Stomach (tissue), 9 donors: Measurements from ENCODE around the gene CDC5L. TPM values are rescaled to one million over a fixed set of nuclear protein-coding genes. Genes with fewer than 3 reads are reported as not detected.

Experiments
- DNase-seq, 2 donors: peaks; one replicate each; pipeline versions ENCODE4 v3.0.0 to v3.0.0-alpha.2; 2013 to 2019
- H3K27ac ChIP-seq, 5 donors: fragments of 200-600 bp in 4 of 5; sonication (generic) in 4 of 5; one replicate each; pipeline ENCODE4 v1.5.1; 2013 to 2019; ENCODE audit warnings: mild to moderate bottlenecking in 1 of 5, moderate library complexity in 1 of 5
- H3K27me3 ChIP-seq, 3 donors: fragments of 200-600 bp; sonication (generic); one replicate each; pipeline ENCODE4 v1.5.1; 2017 to 2019; ENCODE audit warnings: mixed run types in 1 of 3
- H3K36me3 ChIP-seq, 4 donors: fragments of 200-600 bp; sonication (generic); 1 replicate in 3 of 4; 2 replicates in 1 of 4; pipeline ENCODE4 v1.5.1; 2016 to 2019
- H3K4me1 ChIP-seq, 4 donors: fragments of 200-600 bp; sonication (generic); one replicate each; pipeline ENCODE4 v1.5.1; 2016 to 2019
- H3K4me3 ChIP-seq, 4 donors: fragments of 200-600 bp; sonication (generic) in 3 of 4; one replicate each; pipeline ENCODE4 v1.5.1; 2016 to 2019; ENCODE audit warnings: mild to moderate bottlenecking in 1 of 4
- H3K9me3 ChIP-seq, 4 donors: fragments of 200-600 bp; sonication (generic); one replicate each; pipeline ENCODE4 v1.5.1; 2016 to 2019
- CTCF ChIP-seq, 7 experiments: fragments of 450-650 bp in 4 of 7; fragments of 200-600 bp in 3 of 7; sonication (generic) in 3 of 7; IDR thresholded peaks; one replicate each; pipeline ENCODE4 v1.5.1; 2016 to 2019; ENCODE audit warnings: antibody characterized with exemption in 7 of 7, control low read depth in 2 of 7, mild to moderate bottlenecking in 1 of 7
- EP300 ChIP-seq: sonication (generic); formaldehyde crosslinking; IDR thresholded peaks from one replicate; pipeline ENCODE4 v1.6.1; 2017; ENCODE audit warnings: antibody characterized with exemption
- POLR2A ChIP-seq, 4 donors: fragments of 450-650 bp; IDR thresholded peaks; one replicate each; pipeline ENCODE4 v1.6.1; 2016; ENCODE audit warnings: antibody characterized with exemption in 4 of 4, control low read depth in 2 of 4, mild to moderate bottlenecking in 1 of 4, moderate library complexity in 1 of 4
- POLR2AphosphoS5 ChIP-seq, 3 donors: sonication (generic); formaldehyde crosslinking; IDR thresholded peaks; one replicate each; pipeline ENCODE4 v1.6.1; 2016; ENCODE audit warnings: antibody characterized with exemption in 3 of 3
- WGBS, 5 donors: extraction: QIAGEN DNeasy Blood & Tissue Kit in 3 of 5; methylation state at CpG; one replicate each; pipeline versions ENCODE4 v1.1.5 to v1.1.7; 2013 to 2018; 5-methylcytosine and 5-hydroxymethylcytosine counted together
- intact Hi-C: fragments of 100-400 bp; cut with DNase I; formaldehyde crosslinking; loops from one replicate; pipeline ENCODE4 v1.15.1; 2023; ENCODE audit warnings: low total_unique reads
- polyA plus RNA-seq, 3 donors: library from polyadenylated mRNA; stranded (reverse); fragments of 200-250 nt; gene quantifications; one replicate each; pipeline ENCODE4 v1.2.3, GENCODE V29; 2013
- total RNA-seq, 5 donors: library from RNA; depleted of rRNA; stranded (reverse); fragments of >200 nt; gene quantifications; one replicate each; pipeline versions ENCODE4 v1.1.0 to v1.2.3, GENCODE V29; 2014 to 2016
- donor health status: healthy with polysubstance abuse.
- donor health status: Bipolar disorder and iron deficiency.
- donor health status: healthy.

Gene CDC5L
- total and polyA plus RNA-seq, 8 donors = 4.9 to 29.2 (median 8.2) TPM

- peaks cover 21 to 42% (median 31%) of the 10 kb centered on the region in 4 donors for H3K4me1 ChIP-seq
- TF ChIP-seq EP300 = no peak
- TF ChIP-seq POLR2AphosphoS5 (IDR thresholded peaks at IDR 0.05) = no peak
- no peak for TF ChIP-seq CTCF (IDR thresholded peaks at IDR 0.05)
- no peak for TF ChIP-seq POLR2A (IDR thresholded peaks at IDR 0.05)
- 68 to 97% (median 86%) methylated on average over 1 of the region's 1 CpG for WGBS, 5 donors
- H3K27me3 ChIP-seq = no peaks in the 10 kb centered on the region
- peaks cover 30 to 42% (median 42%) of the 10 kb centered on the region in 4 donors for H3K36me3 ChIP-seq
- no peak overlapping the region for H3K27ac ChIP-seq
- H3K4me3 ChIP-seq = no peak overlapping the region
- intact Hi-C loops = no loop called here
- no peak for DNase-seq
- no peaks in the 10 kb centered on the region for H3K9me3 ChIP-seq
Observed at GRCh38 chr6:44390158-44390683, 2.7 kb downstream of the CDC5L start.

GRCh38 chr6:44395501-44395900 lies 8.0 kb downstream of the CDC5L start:
- Histone ChIP-seq H3K27me3 (no peaks in the 10 kb centered on the region), H3K36me3 (peaks cover 53 to 95% (median 93%) of the 10 kb centered on the region in 4 donors), H3K27ac (no peak overlapping the region), H3K4me3 (no peak overlapping the region), H3K4me1 (peaks cover 0 to 34% (median 14%) of the 10 kb centered on the region in 4 donors), H3K9me3 (no peaks in the 10 kb centered on the region)
- 72 to 86% (median 81%) methylated on average over 2 of the region's 2 CpGs for WGBS, 5 donors
- no peak for DNase-seq
- intact Hi-C loops = no loop called here
- TF ChIP-seq CTCF (IDR thresholded peaks at IDR 0.05) = no peak
- TF ChIP-seq POLR2AphosphoS5 (IDR thresholded peaks at IDR 0.05) = no peak
- no peak for TF ChIP-seq POLR2A (IDR thresholded peaks at IDR 0.05)
- TF ChIP-seq EP300 = no peak

GRCh38 chr6:44396968-44397367 lies 9.5 kb downstream of the CDC5L start:
- DNase-seq = no peak
- no peak overlapping the region for H3K27ac ChIP-seq
- no peak for TF ChIP-seq POLR2AphosphoS5 (IDR thresholded peaks at IDR 0.05)
- no peak for TF ChIP-seq EP300
- TF ChIP-seq POLR2A (IDR thresholded peaks at IDR 0.05) = no peak
- TF ChIP-seq CTCF (IDR thresholded peaks at IDR 0.05) = no peak
- intact Hi-C loops = no loop called here
- 40 to 57% (median 46%) methylated on average over 3 of the region's 3 CpGs for WGBS, 5 donors
- no peaks in the 10 kb centered on the region for H3K27me3 ChIP-seq
- H3K4me3 ChIP-seq = no peak overlapping the region
- peaks cover 0 to 36% (median 14%) of the 10 kb centered on the region in 4 donors for H3K4me1 ChIP-seq
- H3K36me3 ChIP-seq = peaks cover 49 to 95% (median 93%) of the 10 kb centered on the region in 4 donors
- H3K9me3 ChIP-seq = no peaks in the 10 kb centered on the region

GRCh38 chr6:44397424-44398164 lies 10.1 kb downstream of the CDC5L start:
- TF ChIP-seq CTCF (IDR thresholded peaks at IDR 0.05) (no peak), POLR2A (IDR thresholded peaks at IDR 0.05) (no peak), EP300 (no peak), POLR2AphosphoS5 (IDR thresholded peaks at IDR 0.05) (no peak)
- Histone ChIP-seq H3K4me3 (no peak overlapping the region), H3K27ac (no peak overlapping the region), H3K36me3 (peaks cover 45 to 93% (median 87%) of the 10 kb centered on the region in 4 donors), H3K27me3 (no peaks in the 10 kb centered on the region), H3K9me3 (no peaks in the 10 kb centered on the region), H3K4me1 (peaks cover 0 to 39% (median 14%) of the 10 kb centered on the region in 4 donors)
- intact Hi-C loops = no loop called here
- 76 to 88% (median 85%) methylated on average over 1 of the region's 1 CpG for WGBS, 5 donors
- no peak for DNase-seq
